Coronary artery (tissue), 2 donors: ENCODE measurements around the gene PRKG1.

ENCODE experiments used
- DNase-seq: peaks from one replicate; pipeline ENCODE4 v3.0.0-alpha.2; 2017; ENCODE audit warnings: low spot score
- H3K27ac ChIP-seq, 2 donors: fragments of 200-600 bp; sonication (generic); one replicate each; pipeline ENCODE4 v1.5.1; 2016 to 2019
- H3K4me3 ChIP-seq: fragments of 200-600 bp; sonication (generic); 2 replicates; pipeline ENCODE4 v1.5.1; 2016; ENCODE audit warnings: mild to moderate bottlenecking, moderate library complexity
- TF ChIP-seq, protein P1 (sequence below): fragments of 200-600 bp; sonication (generic); IDR thresholded peaks from one replicate; pipeline ENCODE4 v1.5.1; 2019; ENCODE audit warnings: antibody characterized with exemption

PRKG1 gene

DNA sequence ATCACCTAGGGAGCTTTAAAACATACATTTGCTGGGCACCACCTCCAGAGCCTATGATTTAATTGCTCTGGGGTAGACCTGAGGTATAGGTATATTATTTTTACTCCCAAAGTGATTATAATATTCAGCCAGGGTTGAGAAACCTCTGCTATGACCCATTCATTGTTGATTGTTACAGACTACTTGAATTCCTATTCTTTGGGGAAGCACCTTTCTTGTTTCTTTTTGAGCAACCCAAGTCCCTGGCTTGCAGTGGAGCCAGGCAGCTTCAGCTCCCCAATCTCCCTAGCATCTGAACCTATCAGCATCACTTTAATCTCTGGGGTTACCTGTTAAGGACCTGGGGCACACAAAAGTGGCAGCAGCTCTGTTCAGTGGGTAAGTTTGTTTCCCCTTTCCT is 8.6 kb downstream of the PRKG1 start:
- H3K27ac ChIP-seq: peak overlapping the region; percentile 63 to 82
- no peak for DNase-seq
- TF ChIP-seq, protein P1, sequence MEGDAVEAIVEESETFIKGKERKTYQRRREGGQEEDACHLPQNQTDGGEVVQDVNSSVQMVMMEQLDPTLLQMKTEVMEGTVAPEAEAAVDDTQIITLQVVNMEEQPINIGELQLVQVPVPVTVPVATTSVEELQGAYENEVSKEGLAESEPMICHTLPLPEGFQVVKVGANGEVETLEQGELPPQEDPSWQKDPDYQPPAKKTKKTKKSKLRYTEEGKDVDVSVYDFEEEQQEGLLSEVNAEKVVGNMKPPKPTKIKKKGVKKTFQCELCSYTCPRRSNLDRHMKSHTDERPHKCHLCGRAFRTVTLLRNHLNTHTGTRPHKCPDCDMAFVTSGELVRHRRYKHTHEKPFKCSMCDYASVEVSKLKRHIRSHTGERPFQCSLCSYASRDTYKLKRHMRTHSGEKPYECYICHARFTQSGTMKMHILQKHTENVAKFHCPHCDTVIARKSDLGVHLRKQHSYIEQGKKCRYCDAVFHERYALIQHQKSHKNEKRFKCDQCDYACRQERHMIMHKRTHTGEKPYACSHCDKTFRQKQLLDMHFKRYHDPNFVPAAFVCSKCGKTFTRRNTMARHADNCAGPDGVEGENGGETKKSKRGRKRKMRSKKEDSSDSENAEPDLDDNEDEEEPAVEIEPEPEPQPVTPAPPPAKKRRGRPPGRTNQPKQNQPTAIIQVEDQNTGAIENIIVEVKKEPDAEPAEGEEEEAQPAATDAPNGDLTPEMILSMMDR: no peak
- H3K4me3 ChIP-seq: peak overlapping the region; percentile 38

DNA sequence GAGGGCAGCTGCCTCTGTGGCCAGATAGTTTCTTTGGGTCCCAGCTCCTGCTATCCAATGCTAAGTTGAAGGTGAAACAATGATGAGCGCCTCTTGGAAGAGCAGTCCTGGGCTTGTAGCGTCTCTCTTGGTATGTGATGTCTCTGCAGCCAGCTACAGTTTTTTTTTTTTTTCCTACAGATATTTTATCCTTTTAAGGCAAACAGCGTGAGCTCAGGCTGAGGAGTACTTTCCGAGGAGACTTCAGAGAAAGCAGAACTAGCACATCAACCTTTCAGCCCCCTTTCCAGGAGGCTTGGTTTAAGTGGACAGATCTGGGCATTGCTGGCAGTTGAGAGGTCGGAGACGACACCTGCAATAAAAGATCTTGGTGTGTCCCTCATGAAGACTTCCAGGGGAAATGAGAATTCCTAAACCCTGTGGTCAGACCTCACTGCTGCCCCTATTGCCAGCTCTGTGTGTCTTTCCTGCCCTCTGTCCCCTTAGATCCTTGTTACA is 9.1 kb downstream of the PRKG1 start:
- Histone ChIP-seq H3K4me3 (peak overlapping the region; percentile 38), H3K27ac (peak overlapping the region; percentile 63 to 82)
- TF ChIP-seq, protein P1: no peak
- DNase-seq: no peak

DNA sequence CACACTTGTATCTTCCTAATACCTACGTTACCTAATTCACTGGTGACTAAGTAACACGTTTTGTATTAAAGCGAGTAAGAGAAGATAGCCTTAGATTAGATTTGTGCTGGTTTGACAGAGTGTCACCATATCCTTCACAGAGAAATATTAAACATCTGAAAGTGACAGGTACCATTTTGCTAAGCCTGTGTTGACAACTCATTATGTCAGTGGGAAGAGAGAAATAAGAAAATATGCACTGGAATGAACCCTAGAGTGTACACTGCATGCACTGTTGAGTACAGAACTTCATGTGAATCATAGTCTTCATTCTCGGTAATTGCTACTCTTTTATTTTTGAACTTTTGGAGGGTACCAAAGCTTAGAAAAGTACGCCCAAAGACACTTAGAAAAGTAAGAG is 10.9 kb downstream of the PRKG1 start:
- TF ChIP-seq, protein P1: no peak
- peak overlapping the region in 1 of 2 donors; percentile 39 for H3K27ac ChIP-seq
- H3K4me3 ChIP-seq: no peak overlapping the region
- DNase-seq: no peak

DNA sequence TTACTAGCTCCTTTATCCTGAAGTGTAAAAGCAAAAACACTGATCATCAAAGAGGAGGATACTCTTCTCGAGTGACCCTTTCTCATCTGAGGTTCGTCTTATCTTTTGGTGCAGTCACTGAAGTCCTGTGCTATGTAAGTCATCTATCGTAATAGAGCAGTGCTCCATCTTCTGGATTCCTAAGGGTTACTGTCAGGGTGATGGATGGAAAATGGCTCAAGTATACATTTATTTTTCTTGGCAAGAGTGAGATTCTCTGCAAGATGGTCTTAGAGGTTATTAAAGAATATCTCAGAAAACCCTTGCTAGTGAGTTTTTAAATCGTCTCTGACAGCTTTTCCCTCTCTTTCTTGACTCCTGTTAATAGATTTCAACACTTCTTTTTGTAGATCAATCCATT is 12.4 kb downstream of the PRKG1 start:
- H3K27ac ChIP-seq: no peak overlapping the region
- no peak for DNase-seq
- TF ChIP-seq, protein P1: no peak
- H3K4me3 ChIP-seq: no peak overlapping the region

DNA sequence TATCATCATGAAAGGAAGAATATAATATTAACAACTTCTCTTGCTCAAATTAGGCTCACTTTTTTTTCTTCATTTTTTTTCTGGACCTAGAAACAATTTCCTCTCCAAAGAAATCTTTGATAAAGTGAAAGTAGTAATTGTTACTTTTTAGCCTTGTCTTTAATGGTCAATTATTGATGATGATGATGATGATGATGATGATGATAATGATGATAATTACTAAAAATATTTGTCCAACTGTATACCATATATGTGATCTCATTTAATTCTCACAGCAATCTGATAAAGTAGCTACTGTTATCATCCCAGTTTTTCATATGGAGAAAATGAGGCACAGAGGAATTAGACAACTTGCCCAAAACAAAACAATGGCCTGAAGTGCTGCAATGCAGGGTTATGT is 12.8 kb downstream of the PRKG1 start:
- TF ChIP-seq, protein P1: no peak
- DNase-seq: no peak
- Histone ChIP-seq H3K4me3 (no peak overlapping the region), H3K27ac (no peak overlapping the region)

DNA sequence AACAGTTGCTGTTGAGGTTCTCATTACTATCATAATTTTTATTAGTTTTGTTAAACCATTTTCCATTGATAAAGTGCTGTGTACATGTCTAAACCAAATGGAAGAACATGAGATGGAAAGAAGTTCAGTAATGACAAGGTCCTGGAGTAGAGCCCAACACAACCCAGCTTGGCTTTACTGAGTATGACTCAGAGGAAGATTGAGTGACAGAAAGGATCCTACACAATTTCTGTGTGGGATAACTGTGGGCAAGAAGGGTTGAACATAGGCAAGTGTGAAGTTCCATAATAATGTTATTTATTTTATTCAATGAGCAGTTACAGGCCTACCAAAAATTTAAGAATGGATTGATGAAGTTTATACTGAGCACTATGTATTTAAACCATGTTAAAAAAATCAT is 15.9 kb downstream of the PRKG1 start:
- TF ChIP-seq, protein P1: no peak
- H3K27ac ChIP-seq: no peak overlapping the region
- DNase-seq: no peak
- H3K4me3 ChIP-seq: no peak overlapping the region

DNA sequence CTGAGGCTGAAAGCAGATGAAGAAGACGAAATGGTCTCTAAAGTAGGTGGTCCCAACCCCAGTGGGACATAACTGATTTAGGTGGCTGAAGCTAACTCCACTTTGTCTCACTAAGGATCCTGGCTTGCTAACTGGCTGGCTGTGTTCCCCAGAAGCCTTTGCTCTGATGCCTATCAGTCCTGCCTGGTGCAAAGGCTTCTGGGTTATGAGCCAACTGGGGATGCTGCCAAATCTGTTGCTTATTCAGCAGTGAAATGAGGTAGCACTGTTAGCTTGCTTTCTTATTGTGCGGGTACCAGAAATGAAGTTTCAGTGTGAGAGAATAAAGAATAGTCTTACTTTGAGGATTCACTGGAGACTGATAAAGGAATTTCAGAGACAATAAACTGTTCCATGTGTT is 18.1 kb downstream of the PRKG1 start:
- Histone ChIP-seq H3K27ac (peak overlapping the region; percentile 32 to 40), H3K4me3 (no peak overlapping the region)
- peak; percentile 78 for DNase-seq
- TF ChIP-seq, protein P1: no peak
